Skeletal muscle tissue (tissue), 4 donors: Measurements from ENCODE around the gene MT2A. TPM values are rescaled to one million over a fixed set of nuclear protein-coding genes. Genes with fewer than 3 reads are reported as not detected.

Source experiments
- H3K27ac ChIP-seq: one replicate; pipeline ENCODE4 v1.7.0; 2013; ENCODE audit warnings: mild to moderate bottlenecking, low read depth, low read length, inconsistent platforms
- H3K27me3 ChIP-seq, 3 donors: one replicate each; pipeline ENCODE4 v1.7.0; 2013; ENCODE audit warnings: low read length in 3 of 3; ENCODE audit not compliant: control insufficient read depth in 3 of 3, insufficient read depth in 3 of 3
- H3K36me3 ChIP-seq, 3 donors: one replicate each; pipeline ENCODE4 v1.7.0; 2013; ENCODE audit warnings: low read length in 3 of 3; ENCODE audit not compliant: control insufficient read depth in 3 of 3, insufficient read depth in 3 of 3
- H3K4me1 ChIP-seq, 3 donors: one replicate each; pipeline ENCODE4 v1.7.0; 2013; ENCODE audit warnings: low read length in 3 of 3, mild to moderate bottlenecking in 3 of 3; ENCODE audit not compliant: control insufficient read depth in 3 of 3, insufficient read depth in 3 of 3
- H3K4me3 ChIP-seq, 3 donors: one replicate each; pipeline ENCODE4 v1.7.0; 2013; ENCODE audit warnings: low read length in 3 of 3
- H3K9ac ChIP-seq, 3 donors: one replicate each; pipeline ENCODE4 v1.7.0; 2013; ENCODE audit warnings: low read length in 3 of 3, mild to moderate bottlenecking in 3 of 3, moderate library complexity in 2 of 3, low read depth in 1 of 3
- H3K9me3 ChIP-seq, 3 donors: one replicate each; pipeline ENCODE4 v1.7.0; 2013; ENCODE audit warnings: low read length in 3 of 3; ENCODE audit not compliant: control insufficient read depth in 3 of 3
- total RNA-seq: library from RNA; depleted of rRNA; stranded (reverse); fragments of >200 nt; gene quantifications from one replicate; pipeline ENCODE4 v1.2.3, GENCODE V29; 2014
- donor health status: Osteomylitis.

The MT2A gene
- total RNA-seq, 1 donor from 2014 or later: 2.1 TPM

DNA sequence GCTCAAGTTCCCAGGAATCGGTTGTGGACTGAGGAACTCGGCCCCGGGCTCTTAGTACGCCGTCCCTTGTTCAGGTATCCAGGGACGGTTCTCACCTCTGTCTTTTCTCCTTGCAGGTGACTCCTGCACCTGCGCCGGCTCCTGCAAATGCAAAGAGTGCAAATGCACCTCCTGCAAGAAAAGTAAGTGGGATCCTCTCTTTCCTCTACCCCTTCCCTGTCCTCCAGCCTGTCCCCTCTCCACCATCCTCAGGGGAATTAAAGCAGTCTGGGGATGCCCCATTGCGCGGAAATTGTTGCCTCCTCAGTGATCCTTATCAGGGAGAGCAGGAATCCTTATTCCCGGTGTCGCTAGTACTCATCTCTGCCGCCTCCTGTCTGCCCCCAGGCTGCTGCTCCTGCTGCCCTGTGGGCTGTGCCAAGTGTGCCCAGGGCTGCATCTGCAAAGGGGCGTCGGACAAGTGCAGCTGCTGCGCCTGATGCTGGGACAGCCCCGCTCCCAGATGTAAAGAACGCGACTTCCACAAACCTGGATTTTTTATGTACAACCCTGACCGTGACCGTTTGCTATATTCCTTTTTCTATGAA is 585 bp downstream of the MT2A start:
- Histone ChIP-seq H3K9ac (peak overlapping the region; percentile 62 to 93 (median 76)), H3K27me3 (no peaks in the 10 kb centered on the region), H3K4me1 (peaks cover 65 to 77% (median 77%) of the 10 kb centered on the region in 3 donors), H3K9me3 (no peaks in the 10 kb centered on the region), H3K36me3 (no peaks in the 10 kb centered on the region), H3K4me3 (peak overlapping the region; percentile 75 to 89 (median 89)), H3K27ac (peak overlapping the region; percentile 98)

- H3K27ac ChIP-seq: peak overlapping the region; percentile 98
- H3K27me3 ChIP-seq: no peaks in the 10 kb centered on the region
- H3K36me3 ChIP-seq: no peaks in the 10 kb centered on the region
- H3K4me1 ChIP-seq: peaks cover 64 to 72% (median 72%) of the 10 kb centered on the region in 3 donors
- no peaks in the 10 kb centered on the region for H3K9me3 ChIP-seq
- H3K4me3 ChIP-seq: peak overlapping the region; percentile 75 to 89 (median 89)
- peak overlapping the region; percentile 62 to 93 (median 76) for H3K9ac ChIP-seq
These were observed 1.1 kb downstream of the MT2A start for GRCh38 chr16:56609463-56609921.

GRCh38 chr16:56610017-56610608 is 1.7 kb downstream of the MT2A start:
- Histone ChIP-seq H3K4me1 (peaks cover 64 to 67% (median 65%) of the 10 kb centered on the region in 3 donors), H3K9ac (peak overlapping the region; percentile 62 to 93 (median 76)), H3K9me3 (no peaks in the 10 kb centered on the region), H3K27me3 (no peaks in the 10 kb centered on the region), H3K4me3 (peak overlapping the region; percentile 28 to 89 (median 47)), H3K27ac (peak overlapping the region; percentile 98), H3K36me3 (no peaks in the 10 kb centered on the region)

DNA sequence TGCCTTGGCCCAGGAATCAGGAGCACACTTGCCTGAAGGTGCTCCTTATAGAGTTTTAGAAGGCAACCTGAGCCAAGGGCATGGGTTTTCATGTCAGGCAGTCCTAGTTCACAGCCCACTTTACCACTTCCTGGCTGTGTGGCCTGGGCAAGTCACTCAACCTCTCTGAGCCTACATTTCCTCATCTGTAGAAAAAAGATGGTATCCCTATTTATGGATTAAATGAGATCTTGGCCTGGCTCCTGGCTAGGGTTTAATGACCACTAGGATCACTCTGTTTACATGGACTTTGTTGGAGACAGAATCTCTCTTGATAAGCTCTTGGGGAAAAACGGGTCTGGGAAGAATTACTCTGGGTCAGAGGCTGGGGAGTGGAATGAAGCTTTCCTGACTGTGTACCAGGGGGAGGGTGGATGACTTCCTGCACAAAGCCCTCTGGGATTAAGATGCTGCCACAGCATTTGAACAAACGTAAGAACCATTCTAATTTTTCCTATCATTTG is 2.3 kb downstream of the MT2A start:
- Histone ChIP-seq H3K4me3 (peak overlapping the region; percentile 28 to 89 (median 47)), H3K9me3 (no peaks in the 10 kb centered on the region), H3K36me3 (no peaks in the 10 kb centered on the region), H3K27ac (peak overlapping the region; percentile 98), H3K9ac (peak overlapping the region in 1 of 3 donors; percentile 93), H3K27me3 (no peaks in the 10 kb centered on the region), H3K4me1 (peaks cover 60 to 62% (median 62%) of the 10 kb centered on the region in 3 donors)

DNA sequence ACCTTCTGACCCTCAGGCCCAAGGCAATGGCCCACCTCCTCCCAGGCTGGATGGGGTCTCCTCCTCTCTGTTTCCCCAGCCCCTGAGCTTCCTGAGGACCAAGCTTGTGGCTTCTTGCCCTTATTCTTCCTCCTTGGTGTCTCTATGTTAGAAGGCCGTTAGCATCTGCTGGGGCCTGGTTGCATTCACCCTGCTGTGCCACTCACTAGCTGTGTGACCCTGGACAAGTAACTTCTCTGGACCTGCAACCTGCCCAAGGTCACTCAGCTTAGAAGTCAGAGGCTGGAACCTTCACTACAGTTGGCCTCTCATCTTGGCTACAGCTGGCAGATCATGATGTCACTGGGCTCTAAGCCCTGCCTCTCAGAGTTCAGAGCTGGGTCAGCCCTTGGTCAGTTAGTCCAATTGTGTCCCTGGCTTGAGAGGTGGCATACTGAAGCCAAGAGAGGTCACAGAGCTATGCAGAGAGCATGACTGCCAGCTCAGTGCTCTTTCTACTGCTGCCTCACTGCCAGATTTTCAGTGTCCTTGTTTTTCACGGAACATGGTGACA is 3.0 kb downstream of the MT2A start:
- peaks cover 53 to 55% (median 55%) of the 10 kb centered on the region in 3 donors for H3K4me1 ChIP-seq
- no peaks in the 10 kb centered on the region for H3K9me3 ChIP-seq
- H3K27me3 ChIP-seq: no peaks in the 10 kb centered on the region
- H3K36me3 ChIP-seq: no peaks in the 10 kb centered on the region
- H3K4me3 ChIP-seq: peak overlapping the region in 2 of 3 donors; percentile 41
- peak overlapping the region; percentile 98 for H3K27ac ChIP-seq
- H3K9ac ChIP-seq: peak overlapping the region; percentile 41 to 93 (median 71)

DNA sequence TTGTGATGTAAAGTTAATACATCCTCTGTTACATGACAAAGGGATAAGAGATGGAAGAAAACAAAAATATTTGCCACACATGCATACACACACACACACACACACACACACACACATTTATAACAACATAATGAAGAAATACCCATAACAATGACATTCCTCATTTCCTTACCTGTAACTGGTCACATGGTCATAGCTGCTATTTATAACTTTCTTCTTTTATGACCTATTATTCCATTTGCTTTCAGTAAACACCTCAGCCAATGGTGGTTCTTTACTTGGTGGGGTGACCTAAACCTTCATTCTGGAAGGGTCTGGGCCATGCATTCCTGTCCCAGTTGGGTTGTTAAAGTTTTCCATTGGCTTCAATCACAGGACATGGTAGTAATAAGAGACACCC is 5.3 kb downstream of the MT2A start:
- H3K9ac ChIP-seq: no peak overlapping the region
- H3K27ac ChIP-seq: no peak overlapping the region
- H3K27me3 ChIP-seq: no peaks in the 10 kb centered on the region
- no peaks in the 10 kb centered on the region for H3K9me3 ChIP-seq
- peaks cover 45 to 51% (median 48%) of the 10 kb centered on the region in 3 donors for H3K4me1 ChIP-seq
- no peaks in the 10 kb centered on the region for H3K36me3 ChIP-seq
- no peak overlapping the region for H3K4me3 ChIP-seq

DNA sequence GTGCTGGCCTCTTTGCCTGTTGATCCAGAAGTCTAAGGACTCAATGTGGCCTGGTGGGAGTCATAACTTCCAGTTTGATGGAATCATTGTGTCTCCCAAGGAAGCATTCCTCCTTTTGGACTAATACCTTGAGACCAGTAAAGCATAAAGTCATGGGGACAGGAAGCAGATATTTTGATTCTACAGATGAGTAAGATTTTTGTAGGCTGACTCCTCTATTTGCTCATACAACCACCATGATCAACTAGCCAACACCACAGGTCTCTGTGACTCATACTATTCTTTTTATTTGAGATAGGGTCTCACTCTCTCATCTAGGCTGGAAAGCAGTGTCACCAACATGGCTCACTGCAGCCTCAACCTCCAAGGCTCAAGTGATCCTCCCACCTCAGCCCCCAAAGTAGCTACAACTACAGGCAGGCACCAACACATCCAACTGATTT is 6.2 kb downstream of the MT2A start:
- no peak overlapping the region for H3K9ac ChIP-seq

GRCh38 chr16:56615353-56615752 is 7.0 kb downstream of the MT2A start:
- H3K27ac ChIP-seq: no peak overlapping the region
- no peaks in the 10 kb centered on the region for H3K9me3 ChIP-seq
- no peak overlapping the region for H3K9ac ChIP-seq
- peaks cover 29 to 36% (median 34%) of the 10 kb centered on the region in 3 donors for H3K4me1 ChIP-seq
- no peaks in the 10 kb centered on the region for H3K36me3 ChIP-seq
- no peak overlapping the region for H3K4me3 ChIP-seq
- H3K27me3 ChIP-seq: no peaks in the 10 kb centered on the region

More for the DNA sequence above, 6.2 kb downstream of the MT2A start:
- H3K4me1 ChIP-seq: peaks cover 37 to 42% (median 41%) of the 10 kb centered on the region in 3 donors
- no peaks in the 10 kb centered on the region for H3K9me3 ChIP-seq
- no peaks in the 10 kb centered on the region for H3K36me3 ChIP-seq
- no peaks in the 10 kb centered on the region for H3K27me3 ChIP-seq
- H3K27ac ChIP-seq: no peak overlapping the region
- no peak overlapping the region for H3K4me3 ChIP-seq

- Histone ChIP-seq H3K27me3 (no peaks in the 10 kb centered on the region), H3K4me3 (peak overlapping the region; percentile 66 to 79 (median 68)), H3K9me3 (no peaks in the 10 kb centered on the region), H3K36me3 (no peaks in the 10 kb centered on the region), H3K27ac (peak overlapping the region; percentile 38), H3K4me1 (peaks cover 15 to 22% (median 21%) of the 10 kb centered on the region in 3 donors), H3K9ac (peak overlapping the region; percentile 58 to 83 (median 74))
These were observed 8.3 kb downstream of the MT2A start for GRCh38 chr16:56616608-56617211.
